Transverse colon (tissue), 4 donors: Measurements from ENCODE around the gene RHOD. TPM values are rescaled to one million over a fixed set of nuclear protein-coding genes. Genes with fewer than 3 reads are reported as not detected.

ENCODE experiments used
- DNase-seq: peaks from one replicate; pipeline ENCODE4 v3.0.0-alpha.2; 2019
- H3K27ac ChIP-seq, 4 donors: fragments of 200-600 bp; sonication (generic); 2 replicates each; pipeline ENCODE4 v1.5.1; 2016 to 2018; ENCODE audit warnings: inconsistent platforms in 4 of 4
- H3K27me3 ChIP-seq: fragments of 200-600 bp; sonication (generic); 2 replicates; pipeline ENCODE4 v1.5.1; 2017; ENCODE audit warnings: inconsistent platforms
- H3K36me3 ChIP-seq, 4 donors: fragments of 200-600 bp; sonication (generic); 2 replicates each; pipeline ENCODE4 v1.5.1; 2017 to 2019; ENCODE audit warnings: inconsistent platforms in 4 of 4
- H3K4me1 ChIP-seq, 4 donors: fragments of 200-600 bp; sonication (generic); 2 replicates each; pipeline ENCODE4 v1.5.1; 2017 to 2020; ENCODE audit warnings: inconsistent platforms in 4 of 4
- H3K4me3 ChIP-seq, 4 donors: fragments of 200-600 bp; sonication (generic); 1 replicate in 1 of 4; 2 replicates in 3 of 4; pipeline versions ENCODE4 v1.5.1 to v1.6.1; 2017 to 2019; ENCODE audit warnings: inconsistent platforms in 4 of 4
- H3K9me3 ChIP-seq, 2 donors: fragments of 200-600 bp; sonication (generic); 2 replicates each; pipeline ENCODE4 v1.5.1; 2017 to 2019; ENCODE audit warnings: inconsistent platforms in 2 of 2
- CTCF ChIP-seq, 5 experiments: fragments of 200-600 bp in 3 of 5; fragments of 450-650 bp in 2 of 5; sonication (generic) in 3 of 5; IDR thresholded peaks; 1 replicate in 2 of 5; 2 replicates in 3 of 5; pipeline ENCODE4 v1.5.1; 2016 to 2017; ENCODE audit warnings: antibody characterized with exemption in 5 of 5, inconsistent platforms in 3 of 5, mild to moderate bottlenecking in 2 of 5, moderate library complexity in 1 of 5
- EP300 ChIP-seq: sonication (generic); formaldehyde crosslinking; IDR thresholded peaks from one replicate; pipeline ENCODE4 v1.6.1; 2017; ENCODE audit warnings: antibody characterized with exemption, low read depth
- POLR2A ChIP-seq: fragments of 450-650 bp; IDR thresholded peaks from one replicate; pipeline ENCODE4 v1.6.1; 2016; ENCODE audit warnings: antibody characterized with exemption, mild to moderate bottlenecking, moderate library complexity
- POLR2AphosphoS5 ChIP-seq, 3 donors: sonication (generic); formaldehyde crosslinking; IDR thresholded peaks; one replicate each; pipeline ENCODE4 v1.6.1; 2016; ENCODE audit warnings: antibody characterized with exemption in 3 of 3
- WGBS, 2 donors: methylation state at CpG; one replicate each; pipeline ENCODE4 v1.1.5; 2018; ENCODE audit warnings: low coverage in 1 of 2; 5-methylcytosine and 5-hydroxymethylcytosine counted together
- in situ Hi-C, 4 donors: fragments of 200-750 bp; cut with MboI; loops; one replicate each; pipeline versions ENCODE4 v1.15.0 to v1.15.1; 2017; ENCODE audit warnings: low sequenced_read_pairs in 3 of 4, low pct_ligation_motif_present in 1 of 4, low pct_unique_long_range_greater_than_20kb in 1 of 4
- intact Hi-C: fragments of 100-400 bp; cut with DNase I; formaldehyde crosslinking; loops from one replicate; pipeline ENCODE4 v1.15.1; 2023; ENCODE audit warnings: low total_unique reads
- total RNA-seq, 4 donors: library from RNA; depleted of rRNA; stranded (reverse); fragments of >200 nt; gene quantifications; one replicate each; pipeline ENCODE4 v1.1.0, GENCODE V29; 2016

The RHOD gene
- total RNA-seq, 4 donors from 2014 or later, result 1.2 to 54.6 (median 5.8) TPM

DNA sequence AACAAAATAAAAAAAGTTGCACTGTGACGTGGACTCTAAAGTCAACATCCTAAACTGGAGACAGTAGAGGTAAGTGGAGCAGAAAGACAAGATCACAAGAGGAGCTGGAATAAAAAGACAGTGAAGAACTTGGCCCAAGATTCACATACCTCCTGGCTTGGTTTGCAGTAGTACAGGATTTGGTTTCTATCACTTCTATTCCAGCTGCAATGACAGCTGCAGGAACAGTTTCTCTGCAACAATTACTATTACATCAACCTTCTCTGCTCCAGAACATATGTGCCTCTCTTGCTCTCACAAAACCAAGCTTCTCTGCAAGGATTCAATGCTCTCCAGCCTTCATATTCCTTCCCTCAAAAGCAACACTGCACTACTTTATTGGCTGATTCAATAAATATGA, 54.6 kb downstream of the RHOD start:
- DNase-seq, result no peak
- peaks cover 0 to 32% (median 3%) of the 10 kb centered on the region in 4 donors for H3K4me1 ChIP-seq
- H3K36me3 ChIP-seq, result no peaks in the 10 kb centered on the region
- TF ChIP-seq POLR2AphosphoS5 (IDR thresholded peaks at IDR 0.05), result peak in 1 of 3 donors; percentile 30
- no peak for TF ChIP-seq CTCF (IDR thresholded peaks at IDR 0.05)
- in situ Hi-C loops (no loop called here), intact Hi-C loops (no loop called here)
- no peaks in the 10 kb centered on the region for H3K9me3 ChIP-seq
- no peak overlapping the region for H3K4me3 ChIP-seq
- WGBS, 2 donors, result 52% methylated on average over 1 of the region's 1 CpG; no CpG with 5 or more reads in 1 of the 2 donors
- no peaks in the 10 kb centered on the region for H3K27me3 ChIP-seq
- H3K27ac ChIP-seq, result peak overlapping the region in 3 of 4 donors; percentile 26 to 77 (median 63)

DNA sequence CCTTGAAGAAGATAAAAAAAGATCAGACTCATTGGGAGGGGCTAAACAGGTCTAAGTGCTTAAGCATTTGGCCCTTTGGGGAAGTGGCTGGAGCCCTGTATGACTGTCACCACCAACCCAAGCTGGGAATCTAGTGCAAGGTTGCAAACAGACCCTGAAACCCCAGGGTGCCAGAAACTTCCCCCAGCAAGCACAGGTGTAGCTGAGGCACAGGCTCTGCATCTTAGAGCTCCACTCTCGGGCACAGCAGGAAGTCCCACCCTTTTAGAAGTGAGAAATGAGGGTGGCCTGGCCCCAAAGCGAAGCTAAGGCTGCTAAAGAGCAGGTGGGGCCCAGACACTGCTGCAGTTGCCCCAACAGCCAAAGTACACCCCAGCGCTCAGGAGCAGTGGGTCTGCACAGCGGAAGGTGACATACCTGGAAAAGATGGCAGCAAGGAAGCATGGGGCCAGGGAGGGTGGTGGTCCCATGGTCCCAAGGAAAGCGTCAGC, 56.6 kb downstream of the RHOD start:
- TF ChIP-seq EP300 (no peak), POLR2AphosphoS5 (IDR thresholded peaks at IDR 0.05) (no peak), POLR2A (no peak), CTCF (IDR thresholded peaks at IDR 0.05) (no peak)
- WGBS, 2 donors, result 86% methylated on average over 5 of the region's 5 CpGs; no CpG with 5 or more reads in 1 of the 2 donors
- intact Hi-C loops, result no loop called here
- in situ Hi-C loops, result no loop called here
- Histone ChIP-seq H3K4me1 (peaks cover 0 to 44% (median 8%) of the 10 kb centered on the region in 4 donors), H3K4me3 (no peak overlapping the region), H3K27ac (no peak overlapping the region), H3K36me3 (no peaks in the 10 kb centered on the region), H3K9me3 (no peaks in the 10 kb centered on the region), H3K27me3 (no peaks in the 10 kb centered on the region)
- DNase-seq, result peak; percentile 50

DNA sequence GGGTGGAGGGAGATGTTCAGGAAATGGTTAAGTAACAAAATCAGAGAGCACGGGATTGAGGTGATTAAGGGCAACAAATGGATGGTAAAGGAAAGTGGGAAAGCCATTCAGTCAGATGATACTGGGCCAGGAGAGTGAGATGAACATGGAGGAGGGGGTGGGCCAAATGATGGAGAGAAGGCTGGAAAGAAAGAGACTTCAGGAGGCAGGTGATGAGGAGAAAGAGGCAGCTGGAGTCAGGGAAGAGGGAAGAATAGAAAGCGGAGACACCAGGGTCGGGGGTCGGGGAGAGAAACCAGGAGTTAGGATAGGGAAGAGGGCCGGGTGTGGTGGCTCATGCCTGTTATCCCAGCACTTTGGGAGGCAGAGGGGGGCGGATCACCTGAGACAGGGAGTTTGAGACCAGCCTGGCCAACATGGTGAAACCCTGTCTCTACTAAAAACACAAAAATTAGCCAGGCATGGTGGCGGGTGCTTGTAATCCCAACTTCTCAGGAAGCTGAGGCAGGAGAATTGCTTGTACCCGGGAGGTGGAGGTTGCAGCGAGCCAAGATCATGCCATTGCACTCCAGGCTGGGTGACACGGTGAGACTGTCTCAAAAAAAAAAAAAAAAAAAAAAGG, 57.7 kb downstream of the RHOD start:
- WGBS, 2 donors, result 60 to 66% methylated on average over 5 to 10 of the region's 10 CpGs

DNA sequence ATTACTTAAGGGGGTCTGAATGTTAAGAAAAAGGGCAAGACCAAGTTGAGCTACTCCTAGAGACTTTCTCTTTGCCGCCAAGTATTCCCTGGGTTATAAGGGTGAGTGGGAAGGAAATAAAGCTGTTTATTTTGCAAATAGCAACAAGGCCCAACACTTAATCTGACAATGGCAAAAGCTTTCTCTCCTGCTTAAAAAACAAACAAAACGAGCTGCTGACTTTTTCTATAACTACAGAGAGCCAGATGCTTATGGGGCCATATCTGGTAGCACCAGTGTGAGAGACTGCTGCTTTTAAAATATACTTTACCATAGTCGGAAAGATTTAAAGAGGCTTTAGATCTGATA, 60.1 kb downstream of the RHOD start:
- in situ Hi-C loops (no loop called here), intact Hi-C loops (no loop called here)
- Histone ChIP-seq H3K4me3 (no peak overlapping the region), H3K27me3 (no peaks in the 10 kb centered on the region), H3K9me3 (no peaks in the 10 kb centered on the region), H3K4me1 (peaks cover 6 to 47% (median 9%) of the 10 kb centered on the region in 4 donors), H3K27ac (peak overlapping the region in 3 of 4 donors; percentile 98 to 100 (median 100)), H3K36me3 (no peaks in the 10 kb centered on the region)
- WGBS, 2 donors, result 64 to 72% methylated on average over 3 of the region's 3 CpGs
- no peak for TF ChIP-seq POLR2AphosphoS5 (IDR thresholded peaks at IDR 0.05)
- TF ChIP-seq POLR2A, result no peak
- no peak for TF ChIP-seq CTCF (IDR thresholded peaks at IDR 0.05)
- TF ChIP-seq EP300, result no peak
- no peak for DNase-seq

More for the DNA sequence above, 57.7 kb downstream of the RHOD start:
- H3K4me1 ChIP-seq, result peaks cover 0 to 44% (median 8%) of the 10 kb centered on the region in 4 donors
- H3K27me3 ChIP-seq, result no peaks in the 10 kb centered on the region
- in situ Hi-C loops, result no loop called here
- no peaks in the 10 kb centered on the region for H3K9me3 ChIP-seq
- DNase-seq, result no peak
- intact Hi-C loops, result no loop called here
- TF ChIP-seq EP300, result no peak
- TF ChIP-seq POLR2A, result no peak
- no peak for TF ChIP-seq CTCF (IDR thresholded peaks at IDR 0.05)
- TF ChIP-seq POLR2AphosphoS5 (IDR thresholded peaks at IDR 0.05), result no peak
- H3K4me3 ChIP-seq, result no peak overlapping the region
- no peak overlapping the region for H3K27ac ChIP-seq
- no peaks in the 10 kb centered on the region for H3K36me3 ChIP-seq
